SHP77 treated with DMSO at 0.1 percent for 48 hours (cell line): ENCODE results near the gene SNRPA1.
"Not testable (repeated sequence)": the region's sequence is repeated elsewhere in the genome, so short reads cannot be mapped to it uniquely, and the experiment has no call there.

Experiments
- DNase-seq: peaks from one replicate; lab custom pipeline; 2025; lab: John Stamatoyannopoulos, UW

Gene SNRPA1

DNA sequence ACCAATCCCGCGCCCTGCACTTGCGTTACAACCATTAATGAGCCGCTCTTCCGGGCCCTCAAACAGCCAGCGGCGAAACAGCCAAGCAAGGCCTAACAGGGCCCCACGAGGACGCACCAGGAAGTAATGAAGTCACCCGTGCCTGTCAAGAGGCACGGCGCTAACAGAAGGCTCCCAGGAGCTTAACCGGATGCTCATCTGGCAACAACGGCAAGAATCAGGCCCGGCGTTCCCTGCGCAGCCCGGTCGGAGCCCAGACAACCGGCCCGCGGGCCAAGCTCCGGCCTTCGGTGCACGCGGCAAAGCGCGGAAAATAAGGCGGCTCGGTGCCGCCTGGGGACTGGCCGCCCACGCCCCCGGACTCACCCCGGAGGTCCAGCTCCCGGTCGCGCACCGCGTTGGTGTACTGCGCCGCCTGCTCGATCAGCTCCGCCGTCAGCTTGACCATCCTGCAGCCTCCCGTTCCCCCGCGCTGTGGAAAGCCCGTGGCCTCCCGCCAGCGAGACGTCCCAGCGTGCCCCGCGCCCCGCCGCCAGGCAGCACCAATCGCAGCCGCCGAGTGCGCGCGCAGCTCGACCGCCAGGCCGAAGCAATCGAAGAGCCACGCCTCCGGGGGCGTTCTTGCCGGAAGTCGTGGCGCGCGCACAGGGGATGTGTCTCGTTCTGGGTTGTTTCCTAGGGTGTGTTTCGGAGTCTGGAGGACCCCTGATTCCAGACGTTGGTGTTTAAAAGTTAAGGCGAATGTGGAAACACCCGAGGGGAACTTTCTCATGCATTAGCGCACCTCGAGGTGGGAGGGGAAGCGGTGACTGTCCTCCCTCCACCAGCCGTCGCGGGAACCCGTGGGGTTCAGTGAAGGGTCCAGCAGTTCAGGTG lies at the start of gene SNRPA1:
SNRPA1 (minus strand) TSS at position 518 of the 876 bp plus-strand sequence; CDS start at position 448, 70 bp downstream.
- DNase-seq = peak; percentile 68

DNA sequence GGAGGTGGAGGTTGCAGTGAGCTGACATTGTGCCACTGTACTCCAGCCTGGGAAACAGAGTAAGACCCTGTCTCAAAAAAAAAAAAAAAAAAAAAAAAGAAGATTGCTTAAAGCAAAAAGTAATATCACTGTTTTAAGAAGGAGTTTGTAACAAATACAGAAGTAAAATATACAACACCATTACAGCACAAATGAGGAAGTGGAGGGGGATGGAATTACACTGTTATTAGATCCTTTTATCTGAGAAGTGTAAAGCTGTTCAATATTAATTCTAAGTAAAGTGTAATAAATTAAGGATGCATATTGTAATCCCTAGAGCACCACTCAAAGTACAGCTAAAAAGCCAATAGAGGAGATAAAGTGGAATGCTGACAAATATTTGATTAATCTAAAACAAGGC lies 47.0 kb upstream of the SNRPA1 start:
- DNase-seq = no peak

DNA sequence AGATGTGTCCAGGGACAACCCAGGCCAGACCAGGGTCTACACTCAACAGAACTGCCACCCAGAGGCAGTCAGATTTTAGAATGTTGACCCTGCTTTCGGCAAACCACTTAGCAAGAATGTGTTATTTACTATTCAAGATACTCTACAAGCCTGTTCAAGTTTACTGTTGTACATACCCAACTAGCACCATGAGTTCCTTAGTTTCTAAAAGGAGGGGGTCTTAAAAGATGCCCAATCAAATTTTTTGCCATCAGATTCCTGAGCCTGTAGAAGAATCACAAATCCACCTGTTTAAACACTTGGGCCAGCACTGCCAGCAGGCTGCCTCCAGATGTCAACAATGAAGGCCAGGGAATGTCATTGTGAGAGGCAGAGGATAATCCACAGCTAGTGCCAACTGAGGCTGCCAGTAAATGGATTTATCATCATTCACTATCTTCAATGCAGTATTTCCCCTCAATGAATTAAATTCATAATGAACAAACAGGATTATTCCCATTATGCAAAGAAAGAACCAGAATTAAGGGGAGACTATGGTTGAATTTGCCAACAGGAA lies 43.5 kb upstream of the SNRPA1 start:
- no peak for DNase-seq

DNA sequence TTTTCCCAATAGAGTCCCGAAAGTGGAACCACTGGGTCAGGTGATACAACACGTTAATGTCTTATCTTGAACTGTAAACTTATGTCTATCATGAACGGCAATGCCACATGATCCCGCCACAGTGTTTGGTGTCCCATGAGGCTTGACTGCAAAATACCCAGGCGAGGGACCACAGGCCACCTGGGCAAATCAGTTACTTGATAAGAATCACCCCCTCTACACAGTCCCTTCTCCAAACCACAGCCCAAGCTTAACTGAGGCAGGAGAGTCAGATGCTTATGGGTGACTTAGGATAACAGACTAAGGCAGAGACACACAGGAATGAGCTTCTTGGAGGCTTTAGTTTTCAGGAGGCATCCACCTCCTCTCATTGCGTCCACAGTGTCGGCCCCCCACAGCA lies 42.9 kb upstream of the SNRPA1 start:
- no peak for DNase-seq

DNA sequence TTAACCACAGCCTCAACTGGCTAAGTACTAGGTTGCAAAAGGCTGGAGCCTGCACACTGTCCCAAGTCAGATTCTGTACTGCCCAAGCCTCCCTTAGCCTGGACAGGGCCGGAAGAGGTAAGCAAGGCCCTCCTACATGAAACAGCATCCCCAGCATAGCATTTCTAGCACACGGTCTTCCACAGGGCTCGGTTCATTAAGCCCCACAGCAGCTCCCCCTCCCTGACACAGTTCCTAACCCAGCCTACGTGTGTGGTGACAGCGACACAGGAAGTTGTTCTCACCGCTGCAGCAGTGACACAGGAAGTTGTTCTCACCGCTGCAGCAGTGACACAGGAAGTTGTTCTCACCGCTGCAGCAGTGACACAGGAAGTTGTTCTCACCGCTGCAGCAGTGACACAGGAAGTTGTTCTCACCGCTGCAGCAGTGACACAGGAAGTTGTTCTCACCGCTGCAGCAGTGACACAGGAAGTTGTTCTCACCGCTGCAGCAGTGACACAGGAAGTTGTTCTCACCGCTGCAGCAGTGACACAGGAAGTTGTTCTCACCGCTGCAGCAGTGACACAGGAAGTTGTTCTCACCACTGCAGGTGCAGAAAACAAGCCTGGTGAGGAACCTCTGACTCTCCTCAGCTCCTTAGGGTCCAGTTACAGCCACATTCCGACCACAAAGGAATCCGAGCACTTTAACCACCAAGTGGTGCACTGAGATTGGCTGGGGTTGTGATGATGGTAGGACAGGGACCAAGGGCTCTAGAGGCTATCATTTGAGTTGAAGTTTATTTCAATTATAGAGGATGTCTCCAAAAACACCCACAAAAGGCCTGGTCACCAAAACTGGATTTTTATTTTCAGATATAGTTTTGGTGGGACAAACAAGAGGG lies 39.1 kb upstream of the SNRPA1 start:
- not testable (repeated sequence) for DNase-seq

DNA sequence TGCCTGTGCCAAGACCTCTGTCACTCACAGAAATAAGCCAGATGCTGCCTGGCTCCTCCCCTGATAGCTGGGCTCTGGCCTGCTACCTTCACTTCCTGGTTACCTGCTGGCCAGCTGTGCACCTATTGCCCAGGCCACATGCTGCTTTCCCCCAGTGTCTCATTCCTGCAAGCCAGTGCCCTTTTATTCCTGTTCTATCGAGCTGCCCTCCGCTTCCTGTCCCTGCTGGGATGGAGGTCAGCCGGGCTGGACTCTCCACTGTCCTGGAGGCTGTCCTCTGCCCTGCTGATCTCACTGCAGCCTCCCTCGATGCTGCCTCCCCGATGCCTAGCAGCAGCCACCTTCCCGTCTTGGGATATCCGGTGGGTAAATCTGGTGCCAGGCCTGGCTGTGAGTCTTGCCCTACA lies 37.0 kb upstream of the SNRPA1 start:
- DNase-seq = no peak

DNA sequence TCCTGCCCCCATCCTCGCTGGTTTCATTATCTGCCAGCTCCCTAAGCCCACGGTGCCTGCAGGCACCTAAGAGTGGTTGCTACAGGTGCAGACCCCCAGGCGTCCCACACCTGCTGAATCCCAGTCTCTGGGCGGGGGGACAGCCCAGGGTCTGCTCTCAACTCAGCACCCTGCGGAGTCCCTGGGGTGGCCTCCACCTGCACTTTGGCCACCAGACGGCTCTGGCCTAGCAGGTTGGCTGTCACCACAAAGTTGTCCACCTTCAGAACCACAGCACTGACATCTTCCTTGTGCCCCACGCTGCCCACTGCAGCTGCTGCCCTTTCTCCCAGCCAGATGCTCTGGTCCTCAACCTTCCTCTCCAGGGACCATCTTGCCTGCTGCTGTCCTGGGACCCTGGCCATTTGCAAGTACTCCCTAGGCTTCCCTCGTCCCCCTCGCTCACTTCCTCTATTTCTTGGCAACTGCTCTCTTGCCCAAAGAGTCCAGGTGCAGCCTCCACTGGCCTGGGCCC lies 34.9 kb upstream of the SNRPA1 start:
- DNase-seq = no peak

DNA sequence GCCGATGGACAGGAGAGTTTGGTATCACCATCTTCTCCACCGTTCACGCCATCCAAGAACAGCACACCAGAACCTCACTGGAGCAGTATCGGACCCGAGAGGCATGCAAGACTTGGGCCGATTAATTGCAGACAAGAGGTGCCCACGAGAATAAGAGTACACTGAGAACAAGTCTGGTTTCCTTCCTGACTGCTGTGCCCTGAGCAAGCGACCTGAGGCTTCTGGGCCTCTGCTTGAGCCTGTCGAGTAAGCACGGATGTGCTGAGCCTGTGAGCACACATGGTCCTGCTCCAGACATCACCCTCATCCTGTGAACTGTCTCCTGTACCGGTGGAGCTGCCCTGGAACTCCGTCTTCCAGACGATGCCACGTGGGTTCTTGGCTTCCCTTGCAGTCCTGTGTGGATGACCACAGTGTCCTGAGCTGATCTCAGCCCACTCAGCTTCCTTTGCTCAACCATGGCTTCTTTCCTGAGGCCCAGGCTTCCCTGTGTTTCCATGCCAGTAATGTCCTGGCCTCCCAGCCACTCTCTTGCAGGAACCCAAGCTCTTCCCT lies 34.3 kb upstream of the SNRPA1 start:
- no peak for DNase-seq

DNA sequence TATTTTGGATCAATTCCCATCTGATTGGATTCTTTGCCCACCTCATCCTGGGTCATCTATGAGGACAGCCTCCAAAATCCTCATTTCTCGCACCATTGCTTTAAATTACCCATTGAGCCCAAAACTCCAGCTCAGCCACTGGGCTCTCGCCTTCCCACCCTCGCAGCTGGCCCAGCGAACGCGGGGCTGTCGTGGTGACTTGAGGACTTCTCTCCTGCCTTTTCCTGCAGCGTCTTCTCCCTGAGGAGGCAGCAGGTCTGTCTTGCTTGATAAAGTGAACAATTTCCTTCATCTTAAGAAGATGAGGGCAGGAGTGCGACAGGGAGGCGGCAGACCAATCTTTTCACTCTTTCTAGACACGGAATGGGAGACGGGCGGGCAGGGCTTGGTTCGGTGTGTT lies 33.0 kb upstream of the SNRPA1 start:
- DNase-seq = no peak

DNA sequence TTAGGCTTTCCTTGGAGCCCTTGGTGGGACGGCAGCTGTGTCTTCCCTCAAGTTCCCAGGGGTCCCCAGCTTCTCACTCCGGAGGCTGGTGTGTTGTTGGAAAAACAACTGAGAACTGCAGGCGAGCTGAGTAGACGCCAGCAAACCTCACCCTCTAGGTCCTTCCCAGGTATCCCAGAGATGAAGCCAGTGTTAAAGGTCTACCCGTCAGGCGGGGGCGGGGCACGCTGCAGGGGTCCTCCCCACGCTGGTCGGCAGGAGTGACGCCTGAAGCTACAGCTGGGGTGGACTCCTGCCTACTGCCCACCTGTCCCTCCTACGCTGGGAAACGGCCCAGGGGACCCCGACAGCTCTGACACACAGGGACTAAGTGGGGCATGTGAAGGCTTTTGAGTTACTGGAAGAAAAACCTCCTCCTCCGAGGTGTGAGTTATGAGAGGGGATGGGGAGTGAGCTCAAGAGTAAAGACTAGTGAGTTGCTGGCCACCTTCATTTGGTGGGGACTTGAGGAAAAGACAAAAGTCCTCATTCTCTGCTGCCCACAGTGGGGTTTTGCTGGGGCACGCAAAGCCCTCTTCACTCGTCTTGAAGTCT lies 32.2 kb upstream of the SNRPA1 start:
- no peak for DNase-seq

DNA sequence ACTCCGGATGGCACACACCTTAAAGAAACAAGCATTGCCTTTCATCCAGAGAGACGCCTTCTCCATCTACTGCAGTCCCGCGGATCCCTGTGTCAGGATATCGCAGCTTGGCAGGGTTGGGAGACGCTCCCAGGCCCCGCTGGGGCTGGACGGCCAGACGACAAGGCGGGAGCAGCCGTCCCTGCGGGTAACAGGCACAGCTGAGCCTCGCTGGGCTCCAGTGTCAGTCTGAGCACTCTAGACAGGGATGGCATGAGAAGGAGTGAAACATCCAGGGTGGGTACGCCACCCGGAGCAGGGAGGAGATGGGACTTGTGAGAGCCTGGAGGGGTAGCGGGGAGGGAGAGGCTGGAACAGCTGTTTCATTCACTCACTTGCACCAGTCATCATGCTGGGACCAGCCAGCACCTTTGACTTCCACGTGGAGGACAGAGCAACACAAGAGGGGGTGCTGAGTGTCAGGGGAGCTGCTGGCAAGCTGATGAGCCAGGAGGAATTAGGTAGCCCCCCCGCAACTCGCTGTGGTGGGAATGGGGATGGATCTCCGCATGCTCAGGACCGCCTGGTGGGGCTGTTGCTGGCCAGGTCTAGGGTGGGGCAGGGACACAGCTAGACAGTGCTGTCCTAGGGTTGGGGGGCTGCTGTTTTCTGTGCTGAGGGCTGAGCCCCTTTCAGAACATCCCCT lies 31.6 kb upstream of the SNRPA1 start:
- no peak for DNase-seq

DNA sequence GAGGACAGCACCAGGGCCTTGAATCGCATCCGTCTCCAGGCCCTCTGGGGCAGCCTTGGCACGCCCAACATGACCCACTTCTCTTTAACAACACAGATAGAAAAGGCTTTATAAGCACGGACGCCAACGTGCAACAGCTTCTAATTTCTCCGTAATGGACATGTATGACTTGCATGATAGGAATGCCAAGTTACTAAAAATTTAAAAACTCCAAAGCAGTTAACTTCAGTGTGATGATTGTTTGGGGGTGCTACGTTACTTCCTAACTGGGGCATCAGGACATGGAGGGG lies 30.9 kb upstream of the SNRPA1 start:
- no peak for DNase-seq

DNA sequence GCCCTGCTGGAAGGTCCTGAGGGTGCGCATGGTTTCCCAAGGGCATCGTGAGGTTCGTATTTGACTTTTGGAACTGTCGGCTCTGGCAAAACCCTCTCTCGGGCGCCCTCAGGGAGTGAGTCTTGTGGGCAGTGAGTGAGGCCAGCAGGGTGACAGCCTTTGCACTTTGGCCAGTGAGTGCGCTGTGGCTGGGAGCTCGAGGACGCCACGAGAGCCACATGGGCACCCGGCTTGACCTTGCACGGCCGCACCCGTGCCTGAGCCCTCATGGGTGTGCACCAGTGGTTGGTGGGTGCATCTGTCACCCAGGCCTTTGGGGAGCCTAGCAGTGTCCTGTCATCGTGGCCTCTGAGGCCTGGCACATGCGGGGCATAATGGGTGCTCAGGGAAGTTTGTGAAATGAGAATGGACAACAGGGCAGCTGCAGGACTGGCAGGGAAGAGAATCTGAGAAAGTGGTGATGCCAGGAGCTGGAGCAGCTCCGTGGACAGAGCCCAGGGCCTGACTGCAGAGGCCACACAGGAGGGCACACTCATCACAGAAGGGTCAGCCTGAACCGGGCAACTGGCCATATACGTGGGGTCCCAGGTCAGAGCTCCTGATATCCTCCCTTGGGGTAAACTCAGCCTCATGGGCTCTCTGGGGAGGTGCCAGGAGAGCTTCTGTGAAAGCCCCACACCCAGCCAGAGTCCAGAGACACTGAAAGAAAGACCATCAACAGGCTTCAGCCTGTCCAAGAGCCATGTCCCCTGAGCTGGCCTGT lies 30.4 kb upstream of the SNRPA1 start:
- DNase-seq = no peak

DNA sequence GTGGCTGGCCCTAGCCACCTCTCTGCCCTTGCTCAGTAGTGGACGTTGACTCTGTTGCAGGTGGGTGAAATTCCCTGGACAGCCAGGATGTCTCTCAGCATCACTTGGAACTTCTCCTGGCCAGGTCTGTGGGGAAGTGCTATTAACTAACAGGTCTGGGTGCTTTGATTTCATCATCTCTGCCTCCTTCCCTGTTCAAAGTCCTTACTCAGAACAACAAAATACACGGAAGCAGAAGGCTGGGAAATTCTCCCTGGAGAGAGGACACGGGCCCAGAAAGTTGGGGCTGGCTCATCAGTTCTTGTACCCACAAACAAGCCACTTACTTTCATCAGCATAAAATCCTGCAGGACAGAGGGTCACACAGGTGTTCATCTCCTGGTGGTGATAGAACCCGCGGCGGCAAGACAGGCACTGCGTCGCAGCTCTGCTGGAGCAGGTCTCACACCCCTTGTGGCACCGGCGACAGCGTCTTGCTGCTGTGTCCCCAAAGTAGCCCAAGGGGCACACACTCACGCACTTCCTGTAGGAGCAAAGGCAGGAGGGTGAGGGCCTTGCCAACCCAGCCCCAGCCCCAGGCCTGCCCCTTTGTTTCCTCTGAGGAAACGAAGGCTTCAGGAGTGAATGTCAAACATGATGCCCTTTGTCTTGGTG lies 29.6 kb upstream of the SNRPA1 start:
- DNase-seq = no peak

DNA sequence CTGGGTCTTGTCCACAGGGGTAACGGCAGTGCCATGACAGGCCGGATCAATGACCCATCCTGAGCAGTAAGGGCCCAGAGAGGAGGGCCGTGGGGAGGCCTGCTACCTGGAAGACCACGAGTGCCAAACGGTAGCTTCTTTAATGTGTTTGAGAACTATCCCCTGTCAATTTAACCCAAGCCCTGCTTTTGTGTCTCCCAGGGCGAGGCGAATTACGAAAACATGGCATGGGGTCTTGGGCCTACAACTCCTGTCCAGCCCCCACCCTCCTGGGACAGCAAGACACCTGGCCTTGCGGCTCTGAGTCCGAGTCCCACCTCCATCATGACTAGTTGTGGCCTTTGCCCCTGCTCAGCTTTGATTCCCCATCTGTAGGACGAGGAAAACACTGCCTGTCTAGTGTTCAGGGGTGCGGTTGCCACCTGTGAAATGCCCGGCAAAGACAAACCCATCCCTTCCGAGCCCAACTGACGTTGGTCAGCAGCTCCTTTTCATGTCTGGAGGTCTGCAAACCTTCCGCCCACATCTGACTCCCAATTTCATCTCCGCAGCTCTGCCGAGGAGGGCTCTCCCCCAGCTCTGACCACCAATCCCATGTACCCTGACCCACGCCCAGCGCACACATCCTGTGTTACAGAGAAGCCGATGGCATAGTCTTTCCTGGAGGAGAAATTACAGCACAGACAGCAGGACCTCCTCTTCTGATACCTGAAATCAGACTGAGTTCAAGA lies 28.9 kb upstream of the SNRPA1 start:
- DNase-seq = no peak

DNA sequence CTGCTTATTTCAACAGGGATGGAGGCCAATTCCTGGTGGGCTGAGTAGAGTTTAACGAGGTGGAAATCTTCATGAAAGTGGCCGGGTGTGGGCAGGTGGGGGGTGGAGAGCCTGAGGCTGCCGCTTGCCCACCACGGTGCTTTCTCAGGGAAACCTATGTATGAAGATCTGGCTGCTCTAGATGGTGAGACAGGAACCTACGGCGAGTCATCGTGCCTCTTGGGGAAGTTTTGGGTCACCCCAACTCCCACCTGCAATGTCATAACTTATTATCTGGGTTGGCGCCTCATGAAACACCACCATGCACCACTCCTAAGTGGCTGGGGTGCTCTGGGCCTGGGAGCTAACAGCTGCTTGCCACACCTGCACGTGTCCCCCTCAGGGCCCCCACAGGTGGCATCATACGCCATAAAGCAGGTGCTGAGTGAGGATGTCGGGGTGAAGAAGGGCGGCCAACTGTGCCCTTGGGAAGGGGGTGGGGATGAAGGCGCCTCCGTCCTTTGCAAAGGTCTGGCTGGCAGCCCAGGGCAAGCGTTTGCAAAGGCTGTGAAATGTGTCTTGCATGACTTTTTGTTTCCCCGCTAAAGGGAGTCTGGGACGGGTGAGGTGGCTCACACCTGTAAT lies 27.9 kb upstream of the SNRPA1 start:
- DNase-seq = no peak

DNA sequence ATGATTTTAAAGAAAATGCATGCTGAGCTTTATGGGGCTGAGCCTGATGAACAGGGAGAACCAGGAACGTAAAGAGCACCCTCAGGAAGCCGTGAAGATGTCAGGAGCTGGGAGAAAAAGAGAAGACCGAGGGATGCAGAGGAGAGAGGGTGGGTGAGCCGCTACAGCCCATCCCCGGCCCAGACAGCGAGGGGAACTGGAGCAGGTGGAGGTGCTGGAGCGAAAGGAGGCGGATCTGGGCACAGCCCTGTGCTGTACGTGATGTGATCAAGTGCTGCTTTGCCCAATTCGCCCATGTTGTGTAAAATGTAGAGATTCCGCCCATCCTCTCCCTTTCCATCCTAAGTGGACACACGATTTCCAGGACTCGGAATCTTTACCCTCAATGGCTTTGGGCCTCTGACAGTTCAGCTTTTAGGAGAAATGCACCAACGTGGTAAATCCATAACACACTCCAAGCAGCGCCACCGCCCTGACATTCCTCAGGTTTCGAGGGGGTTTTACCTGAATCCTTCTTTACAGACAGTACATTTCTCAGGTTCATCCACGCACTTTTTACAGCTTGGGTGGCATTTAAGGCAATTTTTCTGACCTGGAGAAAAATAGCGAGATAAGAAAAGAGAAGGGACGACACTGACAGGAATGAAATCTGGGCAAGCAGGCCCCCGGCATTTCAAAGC lies 27.1 kb upstream of the SNRPA1 start:
- DNase-seq = no peak

DNA sequence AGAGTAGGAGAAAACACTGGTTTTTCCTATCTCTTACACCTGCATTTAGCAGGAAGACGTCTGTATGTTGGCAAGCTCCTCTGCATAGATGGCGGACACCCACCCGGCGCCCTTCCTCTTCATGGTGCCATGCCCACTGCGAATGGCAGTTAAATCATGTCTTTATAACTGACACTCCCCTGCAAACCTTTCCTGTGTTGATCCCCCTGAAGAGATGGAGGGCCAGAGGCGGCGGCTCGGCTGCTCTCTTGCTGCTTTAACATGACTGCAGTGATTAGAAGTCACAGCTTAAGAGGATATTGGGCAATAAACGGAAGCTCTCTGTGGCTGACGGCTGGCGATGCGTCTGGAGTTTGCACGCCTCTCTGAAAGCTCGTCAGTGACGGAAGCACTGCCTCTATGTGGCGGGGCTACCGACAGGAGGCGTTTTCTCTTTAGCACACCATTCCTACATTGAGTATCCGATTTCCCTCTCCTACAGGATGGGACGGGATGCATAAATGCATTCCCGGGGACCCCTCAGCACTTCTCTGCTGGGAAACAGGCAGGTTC lies 25.5 kb upstream of the SNRPA1 start:
- no peak for DNase-seq
